ENCODE data around the gene CARD9.

Gene CARD9

GRCh38 chr9:136373300-136374182 lies at the start of gene CARD9:
CARD9 (minus strand) TSS chr9:136373669; CDS start chr9:136372078, 1,591 bp downstream.
- no peak for TF ChIP-seq Cebpa-rat (IDR thresholded peaks at IDR 0.05)
- H3K4me2 ChIP-seq: peak within 1 kb of the TSS; percentile 89 to 99 (median 95)
- peak within 1 kb of the TSS; percentile 76 to 86 (median 82) for H3K9ac ChIP-seq
- H4K20me1 ChIP-seq: peaks cover 0 to 67% (median 22%) of the 10 kb centered on the region in 11 experiments; a peak in 12 of 22 replicates
- peaks cover 15 to 67% (median 49%) of the 10 kb centered on the region in 11 experiments; a peak in 21 of 22 replicates for H3K36me3 ChIP-seq
- peak within 1 kb of the TSS; percentile 29 to 92 (median 85); a peak in 21 of 22 replicates for H3K27ac ChIP-seq
- peaks cover 70 to 89% (median 77%) of the 10 kb centered on the region in 10 experiments for H3K4me1 ChIP-seq
- H3K9me3 ChIP-seq (replicated peaks in 1 of 11): no peaks in the 10 kb centered on the region
- no peaks in the 10 kb centered on the region for H3K27me3 ChIP-seq
- peak within 1 kb of the TSS; percentile 43 to 86 (median 64) for H3K4me3 ChIP-seq

GRCh38 chr9:136422876-136423275 lies 49.4 kb upstream of the CARD9 start:
- H3K4me1 ChIP-seq: peaks cover 18 to 25% (median 22%) of the 10 kb centered on the region in 10 experiments
- no peaks in the 10 kb centered on the region for H3K9me3 ChIP-seq (replicated peaks in 1 of 11)
- H3K9ac ChIP-seq: no peak overlapping the region
- H3K27ac ChIP-seq: peak overlapping the region in 1 of 11 experiments; percentile 60; a peak in 1 of 22 replicates
- no peaks in the 10 kb centered on the region for H3K27me3 ChIP-seq
- TF ChIP-seq Cebpa-rat (IDR thresholded peaks at IDR 0.05): no peak
- peaks cover 78 to 98% (median 93%) of the 10 kb centered on the region in 11 experiments for H3K36me3 ChIP-seq
- H4K20me1 ChIP-seq: peaks cover 0 to 98% (median 75%) of the 10 kb centered on the region in 11 experiments; a peak in 18 of 22 replicates
- H3K4me3 ChIP-seq: no peak overlapping the region
- H3K4me2 ChIP-seq: no peak overlapping the region

- H3K27ac ChIP-seq: peak overlapping the region in 8 of 11 experiments; percentile 27 to 73 (median 50); a peak in 14 of 22 replicates
- peaks cover 86 to 98% (median 95%) of the 10 kb centered on the region in 11 experiments for H3K36me3 ChIP-seq
- peak overlapping the region; percentile 50 to 80 (median 66) for H3K4me2 ChIP-seq
- no peak for TF ChIP-seq Cebpa-rat (IDR thresholded peaks at IDR 0.05)
- H4K20me1 ChIP-seq: peaks cover 0 to 95% (median 73%) of the 10 kb centered on the region in 11 experiments; a peak in 18 of 22 replicates
- peaks cover 18 to 25% (median 22%) of the 10 kb centered on the region in 10 experiments for H3K4me1 ChIP-seq
- H3K9me3 ChIP-seq (replicated peaks in 1 of 11): no peaks in the 10 kb centered on the region
- H3K9ac ChIP-seq: peak overlapping the region in 8 of 11 experiments; percentile 24 to 57 (median 50); a peak in 10 of 22 replicates
- H3K27me3 ChIP-seq: no peaks in the 10 kb centered on the region
- no peak overlapping the region; a peak in 1 of 20 replicates for H3K4me3 ChIP-seq
Measured at GRCh38 chr9:136421791-136422190, 48.3 kb upstream of the CARD9 start.

GRCh38 chr9:136419092-136419420 lies 45.6 kb upstream of the CARD9 start:
- Histone ChIP-seq H3K36me3 (peaks cover 95 to 98% (median 97%) of the 10 kb centered on the region in 11 experiments), H4K20me1 (peaks cover 5 to 95% (median 73%) of the 10 kb centered on the region in 11 experiments; a peak in 20 of 22 replicates), H3K9ac (no peak overlapping the region), H3K4me2 (no peak overlapping the region), H3K27ac (no peak overlapping the region), H3K9me3 (replicated peaks in 1 of 11) (no peaks in the 10 kb centered on the region), H3K4me3 (no peak overlapping the region), H3K27me3 (no peaks in the 10 kb centered on the region), H3K4me1 (peaks cover 18 to 25% (median 22%) of the 10 kb centered on the region in 10 experiments)
- TF ChIP-seq Cebpa-rat (IDR thresholded peaks at IDR 0.05): no peak

GRCh38 chr9:136418182-136419091 lies 45.0 kb upstream of the CARD9 start:
- H3K9ac ChIP-seq: no peak overlapping the region
- H3K9me3 ChIP-seq (replicated peaks in 1 of 11): no peaks in the 10 kb centered on the region
- no peak overlapping the region for H3K27ac ChIP-seq
- peaks cover 8 to 95% (median 73%) of the 10 kb centered on the region in 11 experiments; a peak in 21 of 22 replicates for H4K20me1 ChIP-seq
- H3K27me3 ChIP-seq: no peaks in the 10 kb centered on the region
- H3K4me1 ChIP-seq: peaks cover 18 to 25% (median 22%) of the 10 kb centered on the region in 10 experiments
- peaks cover 96 to 98% (median 97%) of the 10 kb centered on the region in 11 experiments for H3K36me3 ChIP-seq
- no peak overlapping the region for H3K4me2 ChIP-seq
- TF ChIP-seq Cebpa-rat (IDR thresholded peaks at IDR 0.05): no peak
- no peak overlapping the region for H3K4me3 ChIP-seq

GRCh38 chr9:136416914-136417313 lies 43.4 kb upstream of the CARD9 start:
- Histone ChIP-seq H3K36me3 (peaks cover 91 to 97% (median 96%) of the 10 kb centered on the region in 11 experiments), H3K9me3 (replicated peaks in 1 of 11) (no peaks in the 10 kb centered on the region), H3K4me2 (no peak overlapping the region), H3K4me3 (no peak overlapping the region), H3K27ac (no peak overlapping the region), H3K9ac (no peak overlapping the region), H3K27me3 (no peaks in the 10 kb centered on the region), H4K20me1 (peaks cover 16 to 91% (median 72%) of the 10 kb centered on the region in 11 experiments; a peak in 21 of 22 replicates), H3K4me1 (peaks cover 23 to 35% (median 28%) of the 10 kb centered on the region in 10 experiments)
- no peak for TF ChIP-seq Cebpa-rat (IDR thresholded peaks at IDR 0.05)

- H3K36me3 ChIP-seq: peaks cover 87 to 96% (median 95%) of the 10 kb centered on the region in 11 experiments
- H4K20me1 ChIP-seq: peaks cover 21 to 91% (median 72%) of the 10 kb centered on the region in 11 experiments; a peak in 21 of 22 replicates
- H3K27ac ChIP-seq: no peak overlapping the region
- peaks cover 23 to 35% (median 28%) of the 10 kb centered on the region in 10 experiments for H3K4me1 ChIP-seq
- no peak overlapping the region for H3K9ac ChIP-seq
- no peak for TF ChIP-seq Cebpa-rat (IDR thresholded peaks at IDR 0.05)
- no peak overlapping the region for H3K4me2 ChIP-seq
- no peaks in the 10 kb centered on the region for H3K27me3 ChIP-seq
- no peak overlapping the region for H3K4me3 ChIP-seq
- H3K9me3 ChIP-seq (replicated peaks in 1 of 11): no peaks in the 10 kb centered on the region
Measured at GRCh38 chr9:136416427-136416826, 43.0 kb upstream of the CARD9 start.

GRCh38 chr9:136412962-136413361 lies 39.5 kb upstream of the CARD9 start:
- H3K4me3 ChIP-seq: no peak overlapping the region
- no peak for TF ChIP-seq Cebpa-rat (IDR thresholded peaks at IDR 0.05)
- peaks cover 33 to 38% (median 36%) of the 10 kb centered on the region in 10 experiments for H3K4me1 ChIP-seq
- H3K36me3 ChIP-seq: peaks cover 56 to 66% (median 64%) of the 10 kb centered on the region in 11 experiments
- peak overlapping the region in 8 of 11 experiments; percentile 12 to 42 (median 28); a peak in 8 of 22 replicates for H3K9ac ChIP-seq
- H3K27ac ChIP-seq: no peak overlapping the region
- H4K20me1 ChIP-seq: peaks cover 26 to 76% (median 59%) of the 10 kb centered on the region in 11 experiments; a peak in 21 of 22 replicates
- H3K4me2 ChIP-seq: no peak overlapping the region; a peak in 1 of 22 replicates
- no peaks in the 10 kb centered on the region for H3K27me3 ChIP-seq
- no peaks in the 10 kb centered on the region for H3K9me3 ChIP-seq (replicated peaks in 1 of 11)

All from BLaER1 treated with 17β-estradiol and CSF1 and Interleukin-3, amounts not matched to agents 10 nM and 100 nM (cell line).